Measurements from ENCODE around the gene AUTS2.

AUTS2 gene

GRCh38 chr7:70714506-70715038 is 1116.3 kb downstream of the AUTS2 start:
- no peak for TF ChIP-seq CTCF (IDR thresholded peaks at IDR 0.05; ENCODE audit: low read depth, low read length, missing control alignments)
- in situ Hi-C loops (cut with HindIII; ENCODE audit: low sequenced_read_pairs) = loop anchor here (10.0 kb wide), 1 partner anchor 1100 kb away; no protein-coding TSS in a partner anchor
- no peak overlapping the region for H3K4me3 ChIP-seq (ENCODE audit: low read depth, low read length)
- DNase-seq (ENCODE audit: low read depth) = no peak

- in situ Hi-C loops (cut with HindIII; ENCODE audit: low sequenced_read_pairs) = loop anchor here (10.0 kb wide), 1 partner anchor 1103 kb away; no protein-coding TSS in a partner anchor
- DNase-seq (ENCODE audit: low read depth) = no peak
- no peak overlapping the region for H3K4me3 ChIP-seq (ENCODE audit: low read depth, low read length)
- TF ChIP-seq CTCF (IDR thresholded peaks at IDR 0.05; ENCODE audit: low read depth, low read length, missing control alignments) = no peak
Observed at GRCh38 chr7:70717553-70718329, 1119.5 kb downstream of the AUTS2 start.

GRCh38 chr7:70719125-70719524 is 1120.8 kb downstream of the AUTS2 start:
- no peak for DNase-seq (ENCODE audit: low read depth)
- in situ Hi-C loops (cut with HindIII; ENCODE audit: low sequenced_read_pairs) = loop anchor here (10.0 kb wide), 1 partner anchor 1104 kb away; no protein-coding TSS in a partner anchor
- no peak for TF ChIP-seq CTCF (IDR thresholded peaks at IDR 0.05; ENCODE audit: low read depth, low read length, missing control alignments)
- H3K4me3 ChIP-seq (ENCODE audit: low read depth, low read length) = no peak overlapping the region

- no peak for DNase-seq (ENCODE audit: low read depth)
- in situ Hi-C loops (cut with HindIII; ENCODE audit: low sequenced_read_pairs) = no loop called here
- peak; percentile 20 for TF ChIP-seq CTCF (IDR thresholded peaks at IDR 0.05; ENCODE audit: low read depth, low read length, missing control alignments)
- no peak overlapping the region for H3K4me3 ChIP-seq (ENCODE audit: low read depth, low read length)
Observed at GRCh38 chr7:70720191-70720873, 1122.1 kb downstream of the AUTS2 start.

GRCh38 chr7:70721500-70721899 is 1123.2 kb downstream of the AUTS2 start:
- no peak for DNase-seq (ENCODE audit: low read depth)
- H3K4me3 ChIP-seq (ENCODE audit: low read depth, low read length) = no peak overlapping the region
- no peak for TF ChIP-seq CTCF (IDR thresholded peaks at IDR 0.05; ENCODE audit: low read depth, low read length, missing control alignments)
- in situ Hi-C loops (cut with HindIII; ENCODE audit: low sequenced_read_pairs) = no loop called here

GRCh38 chr7:70723339-70723738 is 1125.1 kb downstream of the AUTS2 start:
- no peak for TF ChIP-seq CTCF (IDR thresholded peaks at IDR 0.05; ENCODE audit: low read depth, low read length, missing control alignments)
- in situ Hi-C loops (cut with HindIII; ENCODE audit: low sequenced_read_pairs) = no loop called here
- DNase-seq (ENCODE audit: low read depth) = no peak
- H3K4me3 ChIP-seq (ENCODE audit: low read depth, low read length) = no peak overlapping the region
